NT2/D1 (cell line): ENCODE data around the gene SLC4A1AP.

ENCODE experiments used
- DNase-seq: peaks from one replicate; pipeline ENCODE4 v3.0.0-alpha.2; 2011; ENCODE audit warnings: low read depth, low spot score
- H3K27me3 ChIP-seq: 2 replicates; pipeline ENCODE4 v1.6.0; 2011; ENCODE audit warnings: mild to moderate bottlenecking; ENCODE audit not compliant: insufficient read length, insufficient read depth
- H3K36me3 ChIP-seq: 2 replicates; pipeline ENCODE4 v1.6.1; 2011; ENCODE audit warnings: mild to moderate bottlenecking, low read length, mixed read lengths; ENCODE audit not compliant: insufficient read depth, insufficient read length
- H3K4me1 ChIP-seq: 2 replicates; pipeline ENCODE4 v1.5.1; 2011; ENCODE audit not compliant: insufficient read depth, insufficient read length
- H3K4me3 ChIP-seq: 2 replicates; pipeline ENCODE4 v1.5.1; 2011; ENCODE audit warnings: low read depth; ENCODE audit not compliant: insufficient read length
- H3K9ac ChIP-seq: 2 replicates; pipeline ENCODE4 v1.6.0; 2011; ENCODE audit warnings: low read depth; ENCODE audit not compliant: insufficient read length
- H3K9me3 ChIP-seq: 2 replicates; pipeline ENCODE4 v1.5.1; 2011; ENCODE audit warnings: mild to moderate bottlenecking, low read length; ENCODE audit not compliant: insufficient read depth
- SUZ12 ChIP-seq: IDR thresholded peaks from 2 replicates; pipeline ENCODE4 v1.6.1; 2011; ENCODE audit not compliant: insufficient read length, insufficient read depth; ENCODE audit errors: extremely low read depth
- YY1 ChIP-seq: IDR thresholded peaks from 2 replicates; pipeline ENCODE4 v1.6.1; 2011; ENCODE audit not compliant: insufficient read length, insufficient read depth
- ZNF274 ChIP-seq: IDR thresholded peaks from 2 replicates; pipeline ENCODE4 v1.6.1; 2011; ENCODE audit warnings: mild to moderate bottlenecking, low read depth, low read length

SLC4A1AP gene

GRCh38 chr2:27704342-27704876 lies 40.7 kb downstream of the SLC4A1AP start:
- no peak for TF ChIP-seq ZNF274
- no peak for TF ChIP-seq YY1
- no peak for TF ChIP-seq SUZ12
- no peak for DNase-seq
- H3K4me3 ChIP-seq = no peak overlapping the region
- no peaks in the 10 kb centered on the region for H3K4me1 ChIP-seq
- H3K27me3 ChIP-seq = no peaks in the 10 kb centered on the region
- H3K9ac ChIP-seq = no peak overlapping the region
- no peaks in the 10 kb centered on the region for H3K9me3 ChIP-seq
- no peaks in the 10 kb centered on the region for H3K36me3 ChIP-seq

GRCh38 chr2:27705851-27706622 lies 42.3 kb downstream of the SLC4A1AP start:
- Histone ChIP-seq H3K4me1 (no peaks in the 10 kb centered on the region), H3K36me3 (no peaks in the 10 kb centered on the region), H3K4me3 (no peak overlapping the region), H3K27me3 (no peaks in the 10 kb centered on the region), H3K9me3 (no peaks in the 10 kb centered on the region), H3K9ac (no peak overlapping the region)
- no peak for TF ChIP-seq SUZ12
- TF ChIP-seq YY1 = no peak
- no peak for TF ChIP-seq ZNF274
- no peak for DNase-seq

DNA sequence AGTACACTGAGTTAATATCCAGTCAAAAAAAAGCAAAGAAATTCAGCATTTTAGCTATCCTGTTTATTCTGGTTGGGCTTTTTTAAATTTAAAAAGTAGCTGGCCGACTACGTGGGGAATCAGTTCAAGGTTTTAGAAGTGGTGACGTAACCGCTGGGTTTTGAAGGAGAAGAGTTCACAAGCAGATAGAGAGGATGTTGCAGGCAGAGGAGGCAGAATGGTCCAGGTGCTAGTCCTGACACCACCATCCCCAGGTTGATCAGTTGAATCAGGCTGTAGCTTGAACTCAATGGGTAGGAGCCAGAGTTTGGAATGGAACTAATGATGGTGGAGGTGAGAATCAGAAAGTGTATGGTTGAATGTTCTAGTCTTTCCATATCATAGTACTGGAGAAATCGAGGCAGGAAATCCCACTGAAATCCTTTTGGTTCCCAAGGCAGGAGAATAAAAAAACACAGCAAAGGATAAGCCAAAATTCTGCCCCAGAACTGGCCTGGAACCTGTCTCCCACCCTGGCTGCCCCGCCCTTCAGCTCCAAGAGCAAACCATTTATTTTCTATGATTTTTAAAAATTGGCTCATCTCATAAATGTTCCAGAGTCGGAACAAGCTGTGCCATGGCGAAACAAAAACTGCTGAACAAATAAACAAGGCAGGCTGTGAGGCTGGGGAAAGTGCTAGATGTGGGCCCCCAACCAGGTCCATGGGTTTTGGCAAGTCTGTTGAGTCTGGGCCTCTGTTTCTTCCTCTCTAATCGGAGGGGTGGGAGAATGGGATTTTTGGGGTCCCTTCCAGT lies 44.0 kb downstream of the SLC4A1AP start:
- H3K4me3 ChIP-seq = no peak overlapping the region
- no peak for DNase-seq
- H3K36me3 ChIP-seq = no peaks in the 10 kb centered on the region
- H3K9ac ChIP-seq = no peak overlapping the region
- no peaks in the 10 kb centered on the region for H3K27me3 ChIP-seq
- no peak for TF ChIP-seq YY1
- TF ChIP-seq SUZ12 = no peak
- TF ChIP-seq ZNF274 = no peak
- no peaks in the 10 kb centered on the region for H3K9me3 ChIP-seq
- no peaks in the 10 kb centered on the region for H3K4me1 ChIP-seq

DNA sequence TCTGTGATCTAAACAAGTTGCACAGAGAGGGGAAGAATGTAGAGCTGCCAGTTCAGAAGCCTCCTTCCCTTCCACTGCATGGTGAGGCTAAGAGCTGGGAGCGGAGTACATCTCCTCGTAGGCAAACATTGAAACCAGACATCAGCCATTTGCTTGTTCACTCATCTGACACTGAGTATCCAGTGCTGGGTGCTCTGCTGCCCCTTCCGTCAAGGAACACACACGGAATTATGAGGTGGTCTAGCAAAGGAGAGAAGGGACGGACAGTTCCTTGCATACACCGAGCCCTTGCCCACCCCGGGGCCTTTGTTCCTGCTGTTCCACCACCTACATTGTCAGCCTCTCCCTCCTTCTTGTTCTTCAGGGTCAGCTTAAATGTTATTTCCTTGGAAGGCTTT lies 44.6 kb downstream of the SLC4A1AP start:
- H3K4me1 ChIP-seq = no peaks in the 10 kb centered on the region
- no peaks in the 10 kb centered on the region for H3K27me3 ChIP-seq
- TF ChIP-seq YY1 = no peak
- no peak for TF ChIP-seq ZNF274
- no peak for TF ChIP-seq SUZ12

GRCh38 chr2:27708666-27709065 lies 45.0 kb downstream of the SLC4A1AP start:
- H3K27me3 ChIP-seq = no peaks in the 10 kb centered on the region
- no peak overlapping the region for H3K4me3 ChIP-seq
- H3K9me3 ChIP-seq = no peaks in the 10 kb centered on the region
- no peak for DNase-seq
- no peak overlapping the region for H3K9ac ChIP-seq
- no peak for TF ChIP-seq SUZ12
- no peak for TF ChIP-seq YY1
- TF ChIP-seq ZNF274 = no peak
- no peaks in the 10 kb centered on the region for H3K36me3 ChIP-seq
- H3K4me1 ChIP-seq = no peaks in the 10 kb centered on the region

More for the DNA sequence above, 44.6 kb downstream of the SLC4A1AP start:
- H3K9me3 ChIP-seq = no peaks in the 10 kb centered on the region
- H3K9ac ChIP-seq = no peak overlapping the region
- DNase-seq = no peak
- H3K36me3 ChIP-seq = no peaks in the 10 kb centered on the region
- no peak overlapping the region for H3K4me3 ChIP-seq

GRCh38 chr2:27709326-27709725 lies 45.6 kb downstream of the SLC4A1AP start:
- H3K9me3 ChIP-seq = no peaks in the 10 kb centered on the region
- H3K36me3 ChIP-seq = no peaks in the 10 kb centered on the region
- no peaks in the 10 kb centered on the region for H3K27me3 ChIP-seq
- no peak for DNase-seq
- no peak overlapping the region for H3K4me3 ChIP-seq
- TF ChIP-seq ZNF274 (no peak), SUZ12 (no peak), YY1 (no peak)
- no peak overlapping the region for H3K9ac ChIP-seq
- no peaks in the 10 kb centered on the region for H3K4me1 ChIP-seq

DNA sequence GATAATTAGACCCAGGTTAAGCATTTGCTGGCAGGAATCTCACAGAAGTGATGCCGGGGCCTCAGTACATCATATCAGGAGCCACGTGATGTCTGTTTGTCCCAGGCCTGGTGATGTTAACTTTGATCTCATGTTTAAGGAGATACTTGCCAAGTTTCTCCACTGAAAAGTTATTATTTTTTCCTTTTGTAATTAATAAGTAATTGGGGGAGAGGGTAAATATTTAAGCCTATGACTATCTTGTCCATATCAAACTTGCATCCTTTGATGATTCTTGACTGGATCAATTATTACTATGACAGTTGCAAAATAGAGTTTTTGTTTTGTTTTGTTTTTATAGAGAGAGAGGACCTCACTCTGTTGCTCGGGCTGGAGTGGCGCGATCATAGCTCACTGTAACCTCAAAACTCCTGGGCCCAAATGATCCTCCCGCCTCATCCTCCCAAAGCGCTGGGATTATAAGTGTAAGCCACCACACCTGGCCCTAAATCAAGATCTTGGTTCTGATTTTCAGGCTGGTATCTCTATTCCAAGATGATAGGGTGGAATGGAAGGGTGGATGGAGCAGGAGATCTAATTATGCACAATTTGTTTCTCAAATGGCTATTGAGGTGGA lies 46.4 kb downstream of the SLC4A1AP start:
- H3K36me3 ChIP-seq = no peaks in the 10 kb centered on the region
- no peak for TF ChIP-seq SUZ12
- no peak for TF ChIP-seq ZNF274
- TF ChIP-seq YY1 = no peak
- peaks cover 2% of the 10 kb centered on the region for H3K27me3 ChIP-seq
- no peak for DNase-seq
- no peak overlapping the region for H3K4me3 ChIP-seq
- H3K9ac ChIP-seq = no peak overlapping the region
- no peaks in the 10 kb centered on the region for H3K4me1 ChIP-seq
- H3K9me3 ChIP-seq = no peaks in the 10 kb centered on the region
